Vagina (tissue), 2 donors: ENCODE measurements around the gene NBPF1.
"Not testable (repeated sequence)": the region's sequence is repeated elsewhere in the genome, so short reads cannot be mapped to it uniquely, and the experiment has no call there.

Experiments used
- POLR2AphosphoS5 ChIP-seq, 2 donors: sonication (generic); formaldehyde crosslinking; IDR thresholded peaks; one replicate each; pipeline ENCODE4 v1.9.0; 2017; ENCODE audit warnings: antibody characterized with exemption in 2 of 2, mild to moderate bottlenecking in 2 of 2, low read depth in 1 of 2; ENCODE audit not compliant: insufficient read depth in 1 of 2
- TF ChIP-seq, protein P1 (sequence below), 3 experiments: fragments of 450-650 bp in 2 of 3; fragments of 200-600 bp in 1 of 3; sonication (generic) in 1 of 3; IDR thresholded peaks; one replicate each; pipeline ENCODE4 v1.5.1; 2017 to 2019; ENCODE audit warnings: antibody characterized with exemption in 3 of 3, mild to moderate bottlenecking in 2 of 3, moderate library complexity in 2 of 3

DNA sequence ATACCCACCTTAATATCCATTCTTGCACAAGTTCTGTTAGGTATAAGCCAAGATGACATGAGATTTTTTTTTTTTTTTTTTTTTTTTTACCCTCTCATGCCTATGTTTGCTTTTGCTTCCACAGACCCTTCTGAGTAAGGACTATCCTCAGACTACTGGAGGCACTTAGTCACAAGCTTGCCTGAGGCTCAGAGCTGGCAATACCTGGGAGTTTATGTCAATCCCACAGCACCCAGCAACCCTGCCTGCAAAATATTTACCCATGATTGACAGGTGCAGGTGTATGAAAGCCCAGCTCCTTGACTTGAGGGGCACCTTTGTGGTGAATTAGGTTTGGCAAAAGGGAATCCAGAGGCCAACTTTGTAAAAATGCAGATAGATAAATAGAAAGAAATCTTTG, 87.6 kb downstream of the NBPF1 start:
- TF ChIP-seq, protein P1, sequence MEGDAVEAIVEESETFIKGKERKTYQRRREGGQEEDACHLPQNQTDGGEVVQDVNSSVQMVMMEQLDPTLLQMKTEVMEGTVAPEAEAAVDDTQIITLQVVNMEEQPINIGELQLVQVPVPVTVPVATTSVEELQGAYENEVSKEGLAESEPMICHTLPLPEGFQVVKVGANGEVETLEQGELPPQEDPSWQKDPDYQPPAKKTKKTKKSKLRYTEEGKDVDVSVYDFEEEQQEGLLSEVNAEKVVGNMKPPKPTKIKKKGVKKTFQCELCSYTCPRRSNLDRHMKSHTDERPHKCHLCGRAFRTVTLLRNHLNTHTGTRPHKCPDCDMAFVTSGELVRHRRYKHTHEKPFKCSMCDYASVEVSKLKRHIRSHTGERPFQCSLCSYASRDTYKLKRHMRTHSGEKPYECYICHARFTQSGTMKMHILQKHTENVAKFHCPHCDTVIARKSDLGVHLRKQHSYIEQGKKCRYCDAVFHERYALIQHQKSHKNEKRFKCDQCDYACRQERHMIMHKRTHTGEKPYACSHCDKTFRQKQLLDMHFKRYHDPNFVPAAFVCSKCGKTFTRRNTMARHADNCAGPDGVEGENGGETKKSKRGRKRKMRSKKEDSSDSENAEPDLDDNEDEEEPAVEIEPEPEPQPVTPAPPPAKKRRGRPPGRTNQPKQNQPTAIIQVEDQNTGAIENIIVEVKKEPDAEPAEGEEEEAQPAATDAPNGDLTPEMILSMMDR (IDR thresholded peaks at IDR 0.05): not testable (repeated sequence)
- not testable (repeated sequence) for TF ChIP-seq POLR2AphosphoS5 (IDR thresholded peaks at IDR 0.05; ENCODE audit: insufficient read depth in 1 of 2, low read depth in 1 of 2)
